ENCODE results near the gene TUT1. TPM values are rescaled to one million over a fixed set of nuclear protein-coding genes. Genes with fewer than 3 reads are reported as not detected.
A peak's percentile ranks its signal among the peaks of the same experiment; 100 is the strongest.

TUT1 gene
- 1 to 10 TPM; 3.8 to 9.6 (median 7.6) TPM for total RNA-seq

GRCh38 chr11:62591448-62592145, at the start of gene TUT1:
TSS of gene TUT1 (minus strand) at chr11:62591523. CDS start at chr11:62591485, 38 bp downstream.
- TF ChIP-seq POLR2A (IDR thresholded peaks at IDR 0.05), result peak; percentile 66 to 77
- peak; percentile 97 for TF ChIP-seq POLR2AphosphoS5 (IDR thresholded peaks at IDR 0.05)
- no peak for TF ChIP-seq EP300 (IDR thresholded peaks at IDR 0.05)
- H3K27me3 ChIP-seq, result no peaks in the 10 kb centered on the region
- no peaks in the 10 kb centered on the region for H3K9me3 ChIP-seq
- H3K36me3 ChIP-seq, result peaks cover 0 to 59% of the 10 kb centered on the region in 2 donors
- 0 to 1% methylated on average over 8 to 20 of the region's 58 CpGs for WGBS, 2 donors (ENCODE audit: low coverage in 1 of 2)
- peak within 1 kb of the TSS; percentile 91 to 97 (median 92) for H3K27ac ChIP-seq
- peak; percentile 96 for ATAC-seq
- H3K4me3 ChIP-seq, result peak within 1 kb of the TSS; percentile 57 to 85
- H3K4me1 ChIP-seq, result peaks cover 0 to 52% (median 22%) of the 10 kb centered on the region in 3 donors

- TF ChIP-seq POLR2A (IDR thresholded peaks at IDR 0.05), result no peak
- TF ChIP-seq CTCF (IDR thresholded peaks at IDR 0.05), result no peak
- no peak for TF ChIP-seq POLR2AphosphoS5 (IDR thresholded peaks at IDR 0.05)
- no peak for TF ChIP-seq EP300 (IDR thresholded peaks at IDR 0.05)
- no peak for ATAC-seq
- 35 to 86% methylated on average over 1 to 4 of the region's 6 CpGs for WGBS, 2 donors (ENCODE audit: low coverage in 1 of 2)
- Histone ChIP-seq H3K4me3 (no peak overlapping the region), H3K9me3 (no peaks in the 10 kb centered on the region), H3K4me1 (no peaks in the 10 kb centered on the region), H3K36me3 (peaks cover 3 to 98% of the 10 kb centered on the region in 2 donors), H3K27me3 (no peaks in the 10 kb centered on the region), H3K27ac (no peak overlapping the region)
These were observed 41.2 kb upstream of the TUT1 start for GRCh38 chr11:62632492-62632891.

GRCh38 chr11:62627713-62628112, 36.4 kb upstream of the TUT1 start:
- no peak overlapping the region for H3K4me3 ChIP-seq
- TF ChIP-seq POLR2AphosphoS5 (IDR thresholded peaks at IDR 0.05) (no peak), CTCF (IDR thresholded peaks at IDR 0.05) (no peak), POLR2A (IDR thresholded peaks at IDR 0.05) (no peak), EP300 (IDR thresholded peaks at IDR 0.05) (no peak)
- H3K36me3 ChIP-seq, result peaks cover 3 to 82% of the 10 kb centered on the region in 2 donors
- H3K9me3 ChIP-seq, result no peaks in the 10 kb centered on the region
- 53 to 89% methylated on average over 2 of the region's 3 CpGs for WGBS, 2 donors (ENCODE audit: low coverage in 1 of 2)
- no peaks in the 10 kb centered on the region for H3K4me1 ChIP-seq
- no peak overlapping the region for H3K27ac ChIP-seq
- no peak for ATAC-seq
- H3K27me3 ChIP-seq, result no peaks in the 10 kb centered on the region

- H3K9me3 ChIP-seq, result no peaks in the 10 kb centered on the region
- H3K36me3 ChIP-seq, result peaks cover 0 to 48% of the 10 kb centered on the region in 2 donors
- ATAC-seq, result no peak
- peaks cover 0 to 29% (median 11%) of the 10 kb centered on the region in 3 donors for H3K4me1 ChIP-seq
- 61 to 88% methylated on average over 3 to 4 of the region's 7 CpGs for WGBS, 2 donors (ENCODE audit: low coverage in 1 of 2)
- TF ChIP-seq POLR2AphosphoS5 (IDR thresholded peaks at IDR 0.05) (no peak), POLR2A (IDR thresholded peaks at IDR 0.05) (no peak), CTCF (IDR thresholded peaks at IDR 0.05) (no peak), EP300 (IDR thresholded peaks at IDR 0.05) (no peak)
- H3K27me3 ChIP-seq, result no peaks in the 10 kb centered on the region
- peak overlapping the region; percentile 69 to 88 (median 86) for H3K27ac ChIP-seq
- peak overlapping the region; percentile 63 to 73 for H3K4me3 ChIP-seq
These were observed 31.3 kb upstream of the TUT1 start for GRCh38 chr11:62622476-62623089.

GRCh38 chr11:62621567-62622470, 30.5 kb upstream of the TUT1 start, which contains the start of gene B3GAT3:
TSS of gene B3GAT3 (minus strand) at chr11:62621986. CDS start at chr11:62621947, 39 bp downstream.
- WGBS, 2 donors (ENCODE audit: low coverage in 1 of 2), result 0 to 4% methylated on average over 3 to 13 of the region's 77 CpGs
- H3K4me3 ChIP-seq, result peak within 1 kb of the TSS; percentile 63 to 73
- TF ChIP-seq POLR2AphosphoS5 (IDR thresholded peaks at IDR 0.05), result peak; percentile 97
- TF ChIP-seq EP300 (IDR thresholded peaks at IDR 0.05), result no peak
- peak; percentile 77 to 79 for TF ChIP-seq POLR2A (IDR thresholded peaks at IDR 0.05)
- peak in 3 of 4 experiments; percentile 34 to 39 (median 37) for TF ChIP-seq CTCF (IDR thresholded peaks at IDR 0.05)
- peaks cover 0 to 48% of the 10 kb centered on the region in 2 donors for H3K36me3 ChIP-seq
- peaks cover 0 to 29% (median 11%) of the 10 kb centered on the region in 3 donors for H3K4me1 ChIP-seq
- ATAC-seq, result peak; percentile 99
- H3K27me3 ChIP-seq, result no peaks in the 10 kb centered on the region
- no peaks in the 10 kb centered on the region for H3K9me3 ChIP-seq
- H3K27ac ChIP-seq, result peak within 1 kb of the TSS; percentile 69 to 88 (median 86)
